Peyer's patch (tissue), 4 donors: ENCODE data around the gene CRYL1.

ENCODE experiments used
- POLR2A ChIP-seq, 2 donors: fragments of 450-650 bp; IDR thresholded peaks; one replicate each; pipeline ENCODE4 v1.5.1; 2017; ENCODE audit warnings: antibody characterized with exemption in 2 of 2, mild to moderate bottlenecking in 2 of 2, moderate library complexity in 2 of 2
- TF ChIP-seq, protein P1 (sequence below), 6 experiments: fragments of 450-650 bp in 4 of 6; fragments of 200-600 bp in 2 of 6; sonication (generic) in 1 of 6; IDR thresholded peaks; one replicate each; pipeline ENCODE4 v1.5.1; 2017 to 2019; ENCODE audit warnings: antibody characterized with exemption in 6 of 6, mild to moderate bottlenecking in 3 of 6, moderate library complexity in 1 of 6

DNA sequence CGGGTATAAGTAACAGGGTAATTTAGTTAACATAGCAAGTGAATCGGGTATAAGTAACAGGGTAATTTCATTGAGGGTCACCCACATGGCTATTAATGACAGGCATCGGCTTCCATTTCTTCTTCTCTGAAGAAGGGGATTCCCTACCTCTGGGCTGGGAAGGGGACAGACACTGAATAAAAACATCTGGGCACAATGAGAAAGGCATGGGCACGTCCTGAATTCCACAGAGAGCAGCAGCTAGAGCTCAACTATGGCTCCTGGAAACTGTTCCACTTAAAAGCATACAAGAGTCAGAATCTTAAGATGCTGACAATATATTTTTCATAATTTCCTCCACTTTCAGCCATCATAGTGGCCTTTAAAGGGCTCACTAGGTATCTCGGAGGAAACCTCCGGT lies 51.8 kb downstream of the CRYL1 start:
- TF ChIP-seq, protein P1, sequence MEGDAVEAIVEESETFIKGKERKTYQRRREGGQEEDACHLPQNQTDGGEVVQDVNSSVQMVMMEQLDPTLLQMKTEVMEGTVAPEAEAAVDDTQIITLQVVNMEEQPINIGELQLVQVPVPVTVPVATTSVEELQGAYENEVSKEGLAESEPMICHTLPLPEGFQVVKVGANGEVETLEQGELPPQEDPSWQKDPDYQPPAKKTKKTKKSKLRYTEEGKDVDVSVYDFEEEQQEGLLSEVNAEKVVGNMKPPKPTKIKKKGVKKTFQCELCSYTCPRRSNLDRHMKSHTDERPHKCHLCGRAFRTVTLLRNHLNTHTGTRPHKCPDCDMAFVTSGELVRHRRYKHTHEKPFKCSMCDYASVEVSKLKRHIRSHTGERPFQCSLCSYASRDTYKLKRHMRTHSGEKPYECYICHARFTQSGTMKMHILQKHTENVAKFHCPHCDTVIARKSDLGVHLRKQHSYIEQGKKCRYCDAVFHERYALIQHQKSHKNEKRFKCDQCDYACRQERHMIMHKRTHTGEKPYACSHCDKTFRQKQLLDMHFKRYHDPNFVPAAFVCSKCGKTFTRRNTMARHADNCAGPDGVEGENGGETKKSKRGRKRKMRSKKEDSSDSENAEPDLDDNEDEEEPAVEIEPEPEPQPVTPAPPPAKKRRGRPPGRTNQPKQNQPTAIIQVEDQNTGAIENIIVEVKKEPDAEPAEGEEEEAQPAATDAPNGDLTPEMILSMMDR (IDR thresholded peaks at IDR 0.05), result no peak
- no peak for TF ChIP-seq POLR2A (IDR thresholded peaks at IDR 0.05)
